ENCODE data around the gene COL25A1. TPM values are rescaled to one million over a fixed set of nuclear protein-coding genes. Genes with fewer than 3 reads are reported as not detected.
A peak's percentile ranks its signal among the peaks of the same experiment; 100 is the strongest.
"Not testable (repeated sequence)": the region's sequence is repeated elsewhere in the genome, so short reads cannot be mapped to it uniquely, and the experiment has no call there.

COL25A1 gene
- total RNA-seq, 1 experiment from 2014 or later, result 0.42 TPM

DNA sequence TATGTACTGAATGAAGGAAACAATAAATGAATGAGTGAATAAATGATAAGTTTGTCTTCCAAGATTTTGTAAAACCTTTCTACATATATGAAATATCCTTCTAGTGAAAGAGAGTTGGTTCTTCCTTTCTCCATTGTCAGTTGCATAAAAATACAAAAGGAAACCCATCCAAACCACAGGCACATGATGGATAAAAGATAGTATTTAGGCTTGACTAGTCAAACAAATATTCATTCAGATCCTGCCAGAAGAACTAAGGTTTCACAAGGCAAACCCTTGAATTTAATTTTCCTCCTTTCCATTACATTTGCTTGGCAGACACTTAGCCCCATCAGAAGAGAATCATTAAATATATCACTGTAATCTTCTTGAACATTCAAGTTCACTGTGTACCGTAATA lies 208.4 kb downstream of the COL25A1 start:
- no peak for DNase-seq (ENCODE audit: low read depth in 1 of 2, low spot score in 2 of 2)
- Histone ChIP-seq H3K4me1 (replicated peaks) (no peaks in the 10 kb centered on the region), H3K9me3 (replicated peaks) (no peaks in the 10 kb centered on the region), H3K4me3 (no peak overlapping the region), H3K36me3 (no peaks in the 10 kb centered on the region), H3K27ac (no peak overlapping the region), H3K27me3 (replicated peaks) (peaks cover 6% of the 10 kb centered on the region; the same call in 1 of the 2 replicates)

- Histone ChIP-seq H3K27ac (no peak overlapping the region), H3K9me3 (replicated peaks) (no peaks in the 10 kb centered on the region), H3K36me3 (no peaks in the 10 kb centered on the region), H3K4me3 (no peak overlapping the region), H3K27me3 (replicated peaks) (peaks cover 6% of the 10 kb centered on the region; the same call in 1 of the 2 replicates), H3K4me1 (replicated peaks) (no peaks in the 10 kb centered on the region)
- no peak for DNase-seq (ENCODE audit: low read depth in 1 of 2, low spot score in 2 of 2)
Observed at GRCh38 chr4:109091727-109092409, 210.6 kb downstream of the COL25A1 start.

GRCh38 chr4:109083911-109084310 lies 218.5 kb downstream of the COL25A1 start:
- H3K27me3 ChIP-seq (replicated peaks), result no peaks in the 10 kb centered on the region
- no peak overlapping the region for H3K4me3 ChIP-seq
- H3K9me3 ChIP-seq (replicated peaks), result no peaks in the 10 kb centered on the region
- no peak overlapping the region for H3K27ac ChIP-seq
- H3K36me3 ChIP-seq, result no peaks in the 10 kb centered on the region
- no peak for DNase-seq (ENCODE audit: low read depth in 1 of 2, low spot score in 2 of 2)
- H3K4me1 ChIP-seq (replicated peaks), result peaks cover 11% of the 10 kb centered on the region

- DNase-seq (ENCODE audit: low read depth in 1 of 2, low spot score in 2 of 2), result peak in 1 of 2 experiments; percentile 27
- Histone ChIP-seq H3K27me3 (replicated peaks) (no peaks in the 10 kb centered on the region), H3K4me3 (no peak overlapping the region), H3K27ac (peak overlapping the region; percentile 30), H3K36me3 (no peaks in the 10 kb centered on the region), H3K9me3 (replicated peaks) (no peaks in the 10 kb centered on the region), H3K4me1 (replicated peaks) (peaks cover 16% of the 10 kb centered on the region)
Observed at GRCh38 chr4:109079731-109080130, 222.7 kb downstream of the COL25A1 start.

GRCh38 chr4:109079201-109079600 lies 223.3 kb downstream of the COL25A1 start:
- H3K9me3 ChIP-seq (replicated peaks), result no peaks in the 10 kb centered on the region
- H3K27ac ChIP-seq, result peak overlapping the region; percentile 30; the same call in 1 of the 2 replicates
- H3K27me3 ChIP-seq (replicated peaks), result no peaks in the 10 kb centered on the region
- peaks cover 16% of the 10 kb centered on the region for H3K4me1 ChIP-seq (replicated peaks)
- no peak overlapping the region for H3K4me3 ChIP-seq
- DNase-seq (ENCODE audit: low read depth in 1 of 2, low spot score in 2 of 2), result no peak
- H3K36me3 ChIP-seq, result no peaks in the 10 kb centered on the region

- H3K27ac ChIP-seq, result peak overlapping the region; percentile 22; the same call in 1 of the 2 replicates
- no peaks in the 10 kb centered on the region for H3K9me3 ChIP-seq (replicated peaks)
- H3K4me1 ChIP-seq (replicated peaks), result peaks cover 16% of the 10 kb centered on the region
- no peaks in the 10 kb centered on the region for H3K36me3 ChIP-seq
- peak in 1 of 2 experiments; percentile 27 for DNase-seq (ENCODE audit: low read depth in 1 of 2, low spot score in 2 of 2)
- H3K4me3 ChIP-seq, result no peak overlapping the region
- no peaks in the 10 kb centered on the region for H3K27me3 ChIP-seq (replicated peaks)
Observed at GRCh38 chr4:109078724-109079123, 223.7 kb downstream of the COL25A1 start.

DNA sequence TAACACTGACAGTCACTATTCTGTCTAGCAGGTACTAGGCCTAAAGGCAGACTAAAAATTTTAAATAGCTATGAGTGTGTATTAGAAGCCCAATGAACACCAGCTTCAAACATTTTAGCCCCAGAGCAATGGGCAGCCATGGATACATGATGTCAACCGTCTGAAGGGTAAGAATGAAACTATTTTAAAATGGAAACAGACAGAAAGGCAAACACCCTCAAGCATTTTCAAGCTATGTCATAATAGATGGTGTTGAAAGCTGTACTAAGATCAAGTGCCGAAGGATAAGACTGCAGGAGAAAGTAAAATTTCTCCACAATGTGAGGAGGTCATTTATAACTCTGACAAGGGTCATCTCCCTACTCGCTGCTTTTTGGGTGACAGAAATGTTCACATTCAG lies 225.0 kb downstream of the COL25A1 start:
- DNase-seq (ENCODE audit: low read depth in 1 of 2, low spot score in 2 of 2), result no peak
- no peaks in the 10 kb centered on the region for H3K36me3 ChIP-seq

GRCh38 chr4:109076709-109077108 lies 225.7 kb downstream of the COL25A1 start:
- H3K4me1 ChIP-seq (replicated peaks), result peaks cover 16% of the 10 kb centered on the region
- H3K36me3 ChIP-seq; H3K4me3 ChIP-seq; DNase-seq (ENCODE audit: low read depth in 1 of 2, low spot score in 2 of 2); H3K27ac ChIP-seq; H3K9me3 ChIP-seq (replicated peaks); H3K27me3 ChIP-seq (replicated peaks): not testable (repeated sequence)

More for the DNA sequence above, 225.0 kb downstream of the COL25A1 start:
- H3K9me3 ChIP-seq (replicated peaks), result no peaks in the 10 kb centered on the region
- H3K4me3 ChIP-seq, result no peak overlapping the region
- peaks cover 16% of the 10 kb centered on the region for H3K4me1 ChIP-seq (replicated peaks)
- H3K27me3 ChIP-seq (replicated peaks), result no peaks in the 10 kb centered on the region
- no peak overlapping the region for H3K27ac ChIP-seq

GRCh38 chr4:109075621-109076020 lies 226.8 kb downstream of the COL25A1 start:
- no peak for DNase-seq (ENCODE audit: low read depth in 1 of 2, low spot score in 2 of 2)
- Histone ChIP-seq H3K27me3 (replicated peaks) (no peaks in the 10 kb centered on the region), H3K36me3 (no peaks in the 10 kb centered on the region), H3K4me1 (replicated peaks) (peaks cover 16% of the 10 kb centered on the region), H3K27ac (no peak overlapping the region), H3K4me3 (no peak overlapping the region), H3K9me3 (replicated peaks) (no peaks in the 10 kb centered on the region)

GRCh38 chr4:109072595-109072994 lies 229.9 kb downstream of the COL25A1 start:
- H3K36me3 ChIP-seq, result no peaks in the 10 kb centered on the region
- H3K4me3 ChIP-seq, result no peak overlapping the region
- no peaks in the 10 kb centered on the region for H3K9me3 ChIP-seq (replicated peaks)
- no peaks in the 10 kb centered on the region for H3K4me1 ChIP-seq (replicated peaks)
- H3K27ac ChIP-seq, result no peak overlapping the region
- no peak for DNase-seq (ENCODE audit: low read depth in 1 of 2, low spot score in 2 of 2)
- H3K27me3 ChIP-seq (replicated peaks), result no peaks in the 10 kb centered on the region

GRCh38 chr4:109070677-109071076 lies 231.8 kb downstream of the COL25A1 start:
- H3K36me3 ChIP-seq; H3K27me3 ChIP-seq (replicated peaks); DNase-seq (ENCODE audit: low read depth in 1 of 2, low spot score in 2 of 2); H3K4me1 ChIP-seq (replicated peaks); H3K4me3 ChIP-seq; H3K27ac ChIP-seq; H3K9me3 ChIP-seq (replicated peaks): not testable (repeated sequence)

- H3K4me1 ChIP-seq (replicated peaks), result no peaks in the 10 kb centered on the region
- no peak overlapping the region for H3K4me3 ChIP-seq
- no peak for DNase-seq (ENCODE audit: low read depth in 1 of 2, low spot score in 2 of 2)
- H3K27ac ChIP-seq, result no peak overlapping the region
- no peaks in the 10 kb centered on the region for H3K9me3 ChIP-seq (replicated peaks)
- H3K27me3 ChIP-seq (replicated peaks), result no peaks in the 10 kb centered on the region
- no peaks in the 10 kb centered on the region for H3K36me3 ChIP-seq
Observed at GRCh38 chr4:109067508-109068235, 234.8 kb downstream of the COL25A1 start.

- Histone ChIP-seq H3K9me3 (replicated peaks) (no peaks in the 10 kb centered on the region), H3K4me3 (no peak overlapping the region), H3K27me3 (replicated peaks) (no peaks in the 10 kb centered on the region), H3K27ac (no peak overlapping the region), H3K36me3 (no peaks in the 10 kb centered on the region), H3K4me1 (replicated peaks) (no peaks in the 10 kb centered on the region)
- no peak for DNase-seq (ENCODE audit: low read depth in 1 of 2, low spot score in 2 of 2)
Observed at GRCh38 chr4:109065006-109065405, 237.5 kb downstream of the COL25A1 start.

DNA sequence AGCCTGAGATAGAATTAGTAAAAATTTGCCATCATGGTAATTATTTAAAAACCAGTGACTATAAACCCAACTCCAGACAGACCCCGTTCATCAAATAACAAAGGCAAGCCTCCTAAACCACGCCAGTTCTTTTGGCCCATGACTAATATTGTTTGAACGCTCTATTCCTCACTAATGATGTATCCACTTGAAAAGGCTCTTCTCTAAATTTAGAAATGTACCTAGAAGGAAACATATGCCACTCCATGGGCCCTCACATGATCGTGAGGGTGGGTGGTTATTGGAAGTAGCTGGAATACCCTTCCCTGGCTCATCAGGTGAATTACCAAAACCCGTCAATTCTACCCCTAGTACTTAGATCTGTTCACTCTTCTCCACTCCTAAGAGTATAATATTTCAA lies 249.2 kb downstream of the COL25A1 start:
- Histone ChIP-seq H3K27me3 (replicated peaks) (no peaks in the 10 kb centered on the region), H3K4me1 (replicated peaks) (peaks cover 4% of the 10 kb centered on the region), H3K4me3 (no peak overlapping the region), H3K9me3 (replicated peaks) (no peaks in the 10 kb centered on the region), H3K27ac (no peak overlapping the region), H3K36me3 (no peaks in the 10 kb centered on the region)
- no peak for DNase-seq (ENCODE audit: low read depth in 1 of 2, low spot score in 2 of 2)
